Activated T-cell treated with anti-CD3 and anti-CD28 coated beads for 48 hours (primary cell): ENCODE results near the gene PHACTR3.
"Not testable (repeated sequence)": the region's sequence is repeated elsewhere in the genome, so short reads cannot be mapped to it uniquely, and the experiment has no call there.

Experiments
- DNase-seq: peaks from one replicate; pipeline ENCODE4 v3.0.0-alpha.2; 2020; ENCODE audit warnings: low read depth

The PHACTR3 gene

DNA sequence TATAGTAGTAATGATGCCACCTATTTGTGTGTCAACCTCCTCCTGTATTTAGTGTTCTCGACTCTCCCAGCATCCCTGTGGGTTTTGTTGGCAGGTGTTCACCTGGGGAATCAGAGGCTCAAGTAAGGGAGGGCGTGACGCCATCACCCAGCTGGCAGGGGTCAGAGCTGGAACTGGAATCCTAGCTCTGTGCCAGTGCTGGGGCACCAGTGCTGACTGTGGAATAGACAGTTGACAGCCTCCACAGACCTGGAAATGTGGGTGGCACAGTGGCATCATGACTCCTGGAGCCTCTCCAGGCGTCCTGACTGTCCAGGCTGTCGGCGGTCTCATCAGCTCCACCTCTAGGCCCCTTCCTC lies 226.3 kb downstream of the PHACTR3 start:
- no peak for DNase-seq

DNA sequence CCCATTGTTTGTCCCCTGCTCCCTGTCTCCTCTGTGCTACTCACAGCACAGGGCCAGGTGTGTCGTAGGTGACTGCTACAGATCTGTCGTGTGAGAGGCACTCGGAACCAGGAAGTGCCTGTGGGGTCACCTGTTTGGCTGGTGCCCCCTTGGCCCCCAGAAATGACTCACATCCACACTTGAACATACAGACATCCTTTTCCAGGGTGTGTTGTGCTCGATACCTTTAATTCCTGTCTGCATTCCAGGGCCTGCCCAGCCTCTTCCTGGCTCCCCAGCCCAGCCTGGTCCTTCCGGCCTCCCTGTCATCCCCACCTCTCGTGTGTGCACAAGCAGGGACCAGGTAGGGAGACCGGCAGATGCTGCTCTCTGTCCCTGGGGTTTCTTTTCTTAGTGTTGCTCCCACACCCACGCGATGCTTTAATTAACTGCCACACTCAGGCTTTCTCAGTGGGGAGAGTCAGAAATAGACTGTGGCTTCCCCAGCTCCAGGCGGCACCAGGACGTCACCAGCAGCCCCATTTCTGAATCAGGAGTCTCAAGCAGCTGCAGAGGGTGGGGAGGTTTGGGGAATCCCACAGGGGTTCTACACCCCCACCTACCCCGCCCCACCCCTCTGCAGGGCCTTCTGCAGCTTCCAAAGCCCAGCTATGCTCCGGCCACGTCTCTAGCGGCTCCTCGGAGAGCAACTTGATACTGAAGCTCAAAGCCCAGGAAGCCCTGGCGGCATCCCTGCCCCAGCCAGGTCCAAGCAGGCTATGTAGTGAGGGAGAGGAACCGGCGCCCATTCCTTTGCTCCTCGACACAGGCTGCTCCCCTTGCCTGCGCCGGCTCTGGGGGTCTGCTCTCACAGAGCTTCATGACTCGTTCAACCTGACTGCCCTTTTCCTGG lies 226.9 kb downstream of the PHACTR3 start:
- no peak for DNase-seq

DNA sequence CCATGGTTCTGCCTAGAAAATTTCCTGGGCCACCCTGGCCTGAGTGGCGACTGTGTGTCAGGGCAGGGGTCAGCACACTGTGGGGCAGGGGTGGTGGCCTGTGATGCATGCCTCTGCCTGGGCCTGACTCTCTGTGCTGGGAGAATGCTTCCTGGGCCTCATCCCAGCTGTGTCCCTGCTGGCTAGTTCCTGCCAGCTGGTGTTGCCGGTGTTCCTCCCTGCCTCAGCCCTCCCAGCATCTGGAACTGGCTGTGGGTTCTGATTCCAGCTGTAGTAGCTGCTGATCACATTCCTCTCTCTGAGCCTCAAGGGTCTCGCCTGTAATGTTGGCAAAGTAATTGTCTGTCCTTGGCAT lies 227.6 kb downstream of the PHACTR3 start:
- no peak for DNase-seq

DNA sequence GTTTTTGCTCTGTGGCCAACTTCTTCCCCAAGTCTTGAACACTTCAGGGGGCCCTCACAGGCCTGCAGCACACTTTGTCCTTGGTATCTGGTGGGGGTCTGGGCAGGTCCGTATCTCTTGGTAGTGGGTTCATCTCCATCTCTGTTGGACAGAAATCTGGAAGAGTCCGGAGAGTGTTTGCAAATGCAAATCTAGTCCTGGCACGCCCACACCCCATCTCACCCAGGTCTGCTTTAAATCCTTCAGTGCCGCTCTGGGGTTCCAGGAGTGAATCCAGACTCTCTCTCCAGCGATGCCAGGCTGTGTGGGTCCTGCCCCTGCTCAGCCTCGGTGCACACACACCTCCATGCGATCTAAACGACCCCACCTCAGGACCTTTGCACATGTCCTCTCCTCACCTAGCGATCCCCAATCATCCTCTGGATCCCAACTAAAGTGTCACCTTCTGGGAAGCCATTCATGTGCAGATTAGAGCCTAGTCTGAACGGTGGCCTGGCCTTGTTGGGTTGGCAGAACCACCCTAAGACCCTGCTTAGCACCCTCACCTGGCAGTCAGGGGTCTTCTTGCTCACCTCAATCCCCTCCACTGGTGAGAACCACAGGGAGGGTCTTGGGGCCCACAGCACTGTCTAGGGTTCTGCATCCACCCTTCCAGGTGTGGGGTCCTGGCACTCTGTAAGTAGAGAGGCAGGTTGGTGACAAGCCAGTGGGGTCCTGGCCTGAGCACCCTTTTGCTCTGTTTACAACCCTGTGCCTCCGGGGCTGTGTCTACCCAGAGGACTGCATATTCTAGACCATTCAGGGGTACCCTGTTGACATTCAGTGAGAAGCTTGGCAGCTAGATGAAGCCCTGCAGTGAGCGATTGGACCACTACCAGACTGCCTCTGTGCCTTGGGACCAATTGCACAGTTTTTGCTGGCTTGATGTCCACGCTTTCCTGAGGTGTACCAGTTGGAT lies 228.3 kb downstream of the PHACTR3 start:
- DNase-seq: no peak

- no peak for DNase-seq
Measured at GRCh38 chr20:59835057-59835447, 230.7 kb downstream of the PHACTR3 start.

DNA sequence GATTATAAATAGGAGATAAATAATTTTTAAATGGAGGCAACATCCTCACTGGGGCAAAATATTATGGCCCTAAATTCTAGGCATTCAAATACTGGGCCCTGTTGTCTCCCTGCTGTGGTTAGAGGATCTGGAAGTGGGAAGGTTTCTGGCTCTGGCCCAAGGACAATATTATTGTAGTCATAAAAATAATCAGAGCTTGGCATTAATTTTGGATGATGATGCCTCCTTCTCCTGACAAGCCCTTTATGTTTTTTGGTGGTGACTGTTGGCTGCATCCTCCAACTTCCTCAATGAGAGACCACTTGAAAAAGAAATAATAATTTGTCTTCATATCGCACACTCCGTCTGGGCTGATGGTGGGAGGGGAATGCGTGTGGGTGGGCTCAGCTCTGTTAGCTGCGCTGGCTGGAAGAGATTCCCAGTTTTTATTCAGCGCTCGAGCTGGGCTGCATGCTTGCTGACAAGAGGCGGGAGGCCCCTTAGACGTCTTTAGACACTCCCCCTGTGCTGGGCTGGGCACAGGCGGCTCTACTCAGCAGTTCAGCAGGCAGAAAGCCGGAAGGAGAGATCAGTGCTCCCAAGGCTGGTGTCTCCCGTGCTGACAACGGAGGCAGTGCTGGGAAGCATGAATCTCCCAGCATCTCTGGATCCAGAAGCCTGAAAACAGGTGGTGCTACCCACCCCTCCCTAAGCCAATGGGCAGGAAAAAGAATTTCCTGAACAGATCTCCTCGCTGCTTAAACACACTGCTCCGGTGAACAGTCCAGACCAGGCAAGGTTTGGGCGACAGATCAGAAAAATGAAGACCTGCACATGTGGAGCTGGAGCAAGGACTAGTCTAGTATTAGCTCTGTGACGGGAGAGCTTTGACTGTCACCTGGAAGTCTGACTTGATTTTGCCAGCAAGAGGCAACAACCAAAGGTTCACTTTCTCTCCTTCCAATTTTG lies 231.4 kb downstream of the PHACTR3 start:
- DNase-seq: no peak

DNA sequence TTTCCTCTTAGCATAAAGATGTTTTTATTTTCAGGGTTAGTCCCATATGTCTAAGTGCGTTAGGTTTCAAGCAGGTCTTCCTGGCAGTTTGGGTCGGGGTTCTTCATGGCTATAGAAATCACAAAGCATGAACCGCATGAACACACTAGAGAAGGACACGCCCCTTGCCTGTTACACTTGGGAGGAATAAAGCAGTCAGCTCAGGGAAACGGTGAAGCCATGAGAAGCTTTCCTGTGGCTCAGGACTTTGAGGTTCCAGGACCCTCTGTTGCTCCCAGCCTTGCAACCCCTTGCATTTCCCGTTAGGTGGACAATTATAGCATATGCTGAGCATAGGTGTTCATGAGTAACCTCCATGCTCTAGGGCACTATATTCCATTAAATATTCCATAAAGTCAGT lies 232.4 kb downstream of the PHACTR3 start:
- DNase-seq: no peak

DNA sequence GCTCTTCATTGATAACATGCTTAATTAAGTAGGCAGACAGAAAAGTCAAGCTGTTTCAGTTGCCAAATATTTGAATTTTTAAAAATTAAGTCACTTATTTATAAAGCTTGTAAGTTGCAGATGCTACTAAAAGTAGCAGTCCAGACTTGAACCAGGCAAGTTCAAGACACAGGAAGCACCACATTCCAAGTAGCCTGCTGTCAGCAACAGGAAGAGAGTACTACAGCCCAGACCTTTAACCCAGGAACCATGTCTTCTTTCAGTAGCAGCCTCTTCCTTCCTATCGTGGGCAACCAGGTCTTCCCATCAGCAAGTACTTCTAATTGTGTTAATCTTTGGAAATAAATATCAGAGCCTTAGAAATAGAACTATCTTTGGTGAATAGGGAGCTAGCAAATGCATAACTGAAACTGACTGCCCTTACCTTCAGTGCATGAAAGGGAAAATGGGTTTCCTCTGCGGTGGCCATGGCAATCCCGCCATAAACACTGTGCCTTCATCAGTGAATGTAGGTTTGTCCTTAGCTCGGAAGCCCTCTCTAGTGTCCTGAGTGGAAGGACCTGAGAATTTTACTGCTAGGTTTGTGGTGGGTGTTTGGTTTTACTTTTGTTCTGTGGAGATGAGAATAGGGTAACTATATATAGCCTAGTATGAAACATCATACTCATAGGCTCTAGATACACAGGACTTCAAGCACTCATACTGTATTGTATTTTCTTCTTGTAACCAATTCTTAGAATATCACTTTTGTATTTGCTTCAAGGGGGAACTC lies 233.5 kb downstream of the PHACTR3 start:
- no peak for DNase-seq

- no peak for DNase-seq
Measured at GRCh38 chr20:59839400-59839799, 235.1 kb downstream of the PHACTR3 start.

DNA sequence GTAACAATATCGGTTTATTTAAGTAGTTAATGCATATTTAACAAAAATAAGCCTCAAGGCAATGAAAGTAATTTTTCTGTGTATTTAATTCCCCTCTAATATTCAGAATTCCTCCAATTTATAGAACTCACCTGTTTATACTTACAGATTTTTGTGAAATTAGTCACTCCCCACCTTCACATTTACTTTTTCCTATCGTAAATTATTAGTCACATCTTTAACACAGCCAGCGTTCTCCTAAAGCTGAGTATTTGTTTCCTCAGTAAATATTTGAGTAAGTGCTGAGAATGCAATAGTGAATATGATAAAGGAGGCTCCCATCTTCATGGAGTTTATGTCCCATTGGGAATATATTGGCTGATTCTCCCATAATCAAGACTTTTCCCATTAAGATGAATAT lies 241.1 kb downstream of the PHACTR3 start:
- DNase-seq: no peak

DNA sequence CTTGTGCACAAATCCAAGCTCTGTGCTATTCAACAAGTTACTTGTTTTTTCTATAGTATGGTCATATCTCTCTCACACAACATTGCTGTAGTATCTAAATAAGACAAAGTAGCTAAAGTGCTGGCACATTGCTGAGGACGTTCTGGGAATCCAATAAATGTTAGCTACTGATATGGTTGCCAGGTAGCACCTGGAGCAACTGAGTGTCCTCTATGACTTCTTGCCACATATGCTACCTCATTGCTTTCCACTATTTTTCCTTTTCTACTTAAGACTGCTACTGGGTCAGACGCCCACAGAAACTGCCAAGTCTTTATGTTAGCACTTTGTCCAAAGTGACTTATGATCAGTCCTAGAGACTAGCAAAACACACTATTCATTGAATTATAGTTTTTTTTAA lies 243.8 kb downstream of the PHACTR3 start:
- no peak for DNase-seq

DNA sequence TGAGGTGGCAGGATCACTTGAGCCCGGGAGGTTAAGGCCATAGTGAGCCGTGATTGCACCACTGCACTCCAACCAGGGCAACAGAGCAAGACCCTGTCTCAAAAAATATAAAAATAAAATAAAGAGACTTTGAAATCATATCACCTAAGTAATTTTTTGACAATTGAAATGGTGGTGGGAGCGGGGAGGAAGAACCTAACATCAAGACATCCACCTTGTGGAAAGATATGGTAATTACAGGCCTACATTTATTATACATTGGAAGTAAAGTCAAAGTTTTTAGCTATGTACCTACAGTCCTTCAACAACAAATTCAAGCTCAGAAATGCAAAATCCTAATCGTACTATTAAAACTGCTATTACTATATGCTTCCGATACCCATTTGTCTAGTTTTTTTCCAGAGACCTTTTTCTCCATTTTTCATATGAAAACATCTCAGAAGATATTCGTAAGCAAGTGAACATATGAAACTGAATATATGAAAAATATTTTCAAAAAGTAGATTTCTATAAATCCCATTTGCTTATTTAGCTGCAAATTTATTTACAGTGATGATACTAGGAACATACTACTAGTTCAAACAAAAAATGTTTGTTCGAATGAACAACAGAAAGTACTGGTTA lies 245.8 kb downstream of the PHACTR3 start:
- no peak for DNase-seq

GRCh38 chr20:59856526-59856925 lies 252.2 kb downstream of the PHACTR3 start:
- not testable (repeated sequence) for DNase-seq

DNA sequence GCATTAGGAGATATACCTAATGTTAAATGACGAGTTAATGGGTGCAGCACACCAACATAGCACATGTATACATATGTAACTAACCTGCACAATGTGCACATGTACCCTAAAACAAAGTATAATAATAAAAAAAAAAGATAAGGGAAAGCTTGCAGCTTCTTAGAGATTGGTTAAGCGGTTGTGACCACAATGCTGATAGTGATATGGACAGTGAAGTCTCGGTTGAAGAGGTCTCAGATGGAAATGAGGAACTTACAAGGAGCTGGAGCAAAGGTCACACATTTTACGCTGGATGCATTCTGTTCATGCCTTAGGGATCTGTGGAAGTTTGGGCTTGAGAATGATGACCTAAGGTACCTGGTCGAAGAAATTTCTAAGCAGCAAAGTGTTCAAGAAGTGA lies 252.6 kb downstream of the PHACTR3 start:
- DNase-seq: not testable (repeated sequence)

- no peak for DNase-seq
Measured at GRCh38 chr20:59857966-59858365, 253.6 kb downstream of the PHACTR3 start.

GRCh38 chr20:59858425-59858824 lies 254.1 kb downstream of the PHACTR3 start:
- DNase-seq: no peak

GRCh38 chr20:59861401-59861800 lies 257.1 kb downstream of the PHACTR3 start:
- DNase-seq: no peak

GRCh38 chr20:59863058-59863457 lies 258.7 kb downstream of the PHACTR3 start:
- no peak for DNase-seq

DNA sequence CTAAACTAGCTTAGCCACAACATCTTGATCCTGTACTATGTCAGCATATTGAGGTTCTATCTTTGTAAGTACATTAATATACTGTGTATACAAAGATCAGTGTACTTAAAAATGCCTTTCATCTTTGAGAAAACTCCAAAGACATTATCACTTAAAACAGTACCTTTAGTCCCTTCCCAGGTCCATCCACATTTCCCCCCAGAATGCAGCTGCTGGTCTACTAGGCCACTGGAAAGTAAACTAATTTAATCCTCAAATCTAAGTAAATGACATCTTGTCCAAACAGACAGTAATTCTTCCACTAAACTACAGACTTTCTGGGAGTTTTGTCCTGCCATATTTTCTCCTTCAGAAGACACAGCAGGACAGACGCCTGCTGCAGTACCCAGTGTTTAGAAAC lies 260.4 kb downstream of the PHACTR3 start:
- no peak for DNase-seq

DNA sequence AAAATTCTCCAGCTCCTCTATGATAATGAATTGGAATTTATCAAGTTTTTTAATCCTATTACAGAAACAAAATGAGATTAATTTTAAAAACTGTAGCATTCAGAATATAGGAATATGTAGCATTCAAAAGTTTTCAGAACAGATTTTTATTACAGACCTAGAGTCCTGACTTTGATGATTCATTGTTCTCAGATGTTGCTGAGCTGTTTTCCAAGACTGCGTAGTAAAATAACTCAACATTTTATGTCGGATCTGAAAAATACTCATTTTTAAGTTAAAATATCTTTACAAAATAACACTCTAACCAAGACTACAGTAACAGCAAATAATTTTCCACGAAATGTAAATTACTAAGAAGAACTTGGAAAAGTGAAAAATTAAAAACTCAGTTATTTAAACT lies 262.0 kb downstream of the PHACTR3 start:
- DNase-seq: no peak

DNA sequence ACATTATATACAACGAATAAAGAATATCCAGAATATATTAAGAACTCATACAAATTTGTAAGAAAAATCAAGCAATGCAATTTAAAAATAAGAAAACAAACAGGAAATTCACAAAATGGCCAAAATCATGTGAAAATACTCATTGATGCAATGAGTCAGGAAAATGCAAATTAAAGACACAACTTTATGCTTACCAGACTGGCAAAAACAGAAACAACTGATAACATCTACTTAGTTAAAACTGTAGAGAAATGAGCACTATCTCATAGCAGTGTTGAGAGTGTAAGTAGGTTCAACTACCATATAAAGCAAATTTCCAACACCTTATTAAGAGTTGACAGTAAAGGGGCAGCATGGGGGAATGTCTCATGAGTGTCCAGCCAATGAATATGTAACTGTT lies 266.8 kb downstream of the PHACTR3 start:
- DNase-seq: no peak
